SK-N-SH (cell line): ENCODE measurements around the gene SPRYD3.

Source experiments
- CTCF ChIP-seq: fragments of 200-600 bp; sonication (generic); IDR thresholded peaks from 2 replicates; pipeline ENCODE4 v1.6.1; 2017; ENCODE audit warnings: antibody characterized with exemption, mild to moderate bottlenecking, moderate library complexity
- EP300 ChIP-seq, 2 experiments: IDR thresholded peaks; 2 replicates each; pipeline versions ENCODE4 v1.4.0 to v1.6.1; 2012; ENCODE audit warnings: borderline replicate concordance in 1 of 2, low read depth in 1 of 2, low read length in 1 of 2
- EZH2phosphoT487 ChIP-seq: fragments of 200-600 bp; sonication (generic); IDR thresholded peaks from 2 replicates; pipeline ENCODE4 v1.6.1; 2017; ENCODE audit warnings: low read depth, mixed run types, mild to moderate bottlenecking, antibody characterized with exemption, moderate library complexity, borderline replicate concordance
- FOSL2 ChIP-seq: IDR thresholded peaks from 2 replicates; pipeline ENCODE4 v1.4.0; 2012; ENCODE audit warnings: low read depth, mild to moderate bottlenecking, moderate library complexity, borderline replicate concordance
- GABPA ChIP-seq: IDR thresholded peaks from 2 replicates; pipeline ENCODE4 v1.4.0; 2012; ENCODE audit warnings: low read depth, mild to moderate bottlenecking
- RAD21 ChIP-seq: IDR thresholded peaks from 2 replicates; pipeline ENCODE4 v1.6.1; 2012; ENCODE audit warnings: mild to moderate bottlenecking, low read length
- REST ChIP-seq: IDR thresholded peaks from 2 replicates; pipeline ENCODE4 v1.6.1; 2012; ENCODE audit warnings: mild to moderate bottlenecking, low read depth, low read length, moderate library complexity
- RXRA ChIP-seq: IDR thresholded peaks from 2 replicates; pipeline ENCODE4 v1.4.0; 2012; ENCODE audit warnings: low read depth, mild to moderate bottlenecking, borderline replicate concordance
- SIN3A ChIP-seq: IDR thresholded peaks from 2 replicates; pipeline ENCODE4 v1.6.1; 2012; ENCODE audit warnings: low read depth, mild to moderate bottlenecking, low read length, moderate library complexity, borderline replicate concordance
- TCF12 ChIP-seq: IDR thresholded peaks from 2 replicates; pipeline ENCODE4 v1.4.0; 2012

GRCh38 chr12:53039851-53040250 is 39.3 kb downstream of the SPRYD3 start:
- TF ChIP-seq CTCF = no peak
- TF ChIP-seq EP300 (IDR thresholded peaks at IDR 0.05; ENCODE audit: borderline replicate concordance in 1 of 2, low read depth in 1 of 2, low read length in 1 of 2) = no peak
- no peak for TF ChIP-seq TCF12
- no peak for TF ChIP-seq FOSL2
- TF ChIP-seq RAD21 = no peak
- no peak for TF ChIP-seq SIN3A
- TF ChIP-seq GABPA = no peak
- TF ChIP-seq REST = no peak
- no peak for TF ChIP-seq RXRA
- TF ChIP-seq EZH2phosphoT487 = no peak
